ENCODE data around the gene CHRNE. TPM values are rescaled to one million over a fixed set of nuclear protein-coding genes. Genes with fewer than 3 reads are reported as not detected.

CHRNE gene
- total RNA-seq, 6 experiments from 2014 or later, result 0.07 to 0.15 (median 0.07) TPM; not detected in 3

GRCh38 chr17:4892499-4893221, 10.2 kb downstream of the CHRNE start:
- Mint-ChIP-seq H3K4me3 (no peak overlapping the region), H3K9me3 (no peaks in the 10 kb centered on the region), H3K36me3 (ENCODE audit: low read depth) (0 out of 2 replicates have a peak, but pooled peaks cover 10% of the 10 kb centered on the region), H3K4me1 (ENCODE audit: low read depth) (no peaks in the 10 kb centered on the region), H3K27me3 (ENCODE audit: insufficient read depth) (no peaks in the 10 kb centered on the region; the same call in none of the 2 replicates), H3K27ac (no peak overlapping the region)
- DNase-seq, result no peak
- no peak for TF ChIP-seq CTCF (IDR thresholded peaks at IDR 0.05)

- no peak for TF ChIP-seq CTCF (IDR thresholded peaks at IDR 0.05)
- H3K4me3 Mint-ChIP-seq, result no peak overlapping the region
- H3K4me1 Mint-ChIP-seq (ENCODE audit: low read depth), result no peaks in the 10 kb centered on the region
- 0 out of 2 replicates have a peak, but pooled peaks cover 10% of the 10 kb centered on the region for H3K36me3 Mint-ChIP-seq (ENCODE audit: low read depth)
- no peak overlapping the region for H3K27ac Mint-ChIP-seq
- no peaks in the 10 kb centered on the region; the same call in none of the 2 replicates for H3K27me3 Mint-ChIP-seq (ENCODE audit: insufficient read depth)
- no peak for DNase-seq
- H3K9me3 Mint-ChIP-seq, result no peaks in the 10 kb centered on the region
These were observed 11.2 kb downstream of the CHRNE start for GRCh38 chr17:4891411-4892410.

- no peaks in the 10 kb centered on the region for H3K9me3 Mint-ChIP-seq
- no peaks in the 10 kb centered on the region for H3K36me3 Mint-ChIP-seq (ENCODE audit: low read depth)
- no peak for DNase-seq
- TF ChIP-seq CTCF (IDR thresholded peaks at IDR 0.05), result no peak
- H3K4me3 Mint-ChIP-seq, result no peak overlapping the region
- H3K4me1 Mint-ChIP-seq (ENCODE audit: low read depth), result no peaks in the 10 kb centered on the region
- H3K27ac Mint-ChIP-seq, result no peak overlapping the region
- no peaks in the 10 kb centered on the region; the same call in 1 of the 2 replicates for H3K27me3 Mint-ChIP-seq (ENCODE audit: insufficient read depth)
These were observed 15.3 kb downstream of the CHRNE start for GRCh38 chr17:4887581-4887980.

GRCh38 chr17:4886830-4887229, 16.1 kb downstream of the CHRNE start:
- Mint-ChIP-seq H3K4me1 (ENCODE audit: low read depth) (no peaks in the 10 kb centered on the region; the same call in 1 of the 2 replicates), H3K27ac (no peak overlapping the region), H3K27me3 (ENCODE audit: insufficient read depth) (no peaks in the 10 kb centered on the region; the same call in 1 of the 2 replicates), H3K4me3 (no peak overlapping the region), H3K36me3 (ENCODE audit: low read depth) (no peaks in the 10 kb centered on the region), H3K9me3 (no peaks in the 10 kb centered on the region)
- no peak for TF ChIP-seq CTCF (IDR thresholded peaks at IDR 0.05)
- no peak for DNase-seq

GRCh38 chr17:4884489-4884888, 18.4 kb downstream of the CHRNE start:
- Mint-ChIP-seq H3K36me3 (ENCODE audit: low read depth) (no peaks in the 10 kb centered on the region), H3K27ac (no peak overlapping the region)

More at GRCh38 chr17:4884489-4884888, 18.4 kb downstream of the CHRNE start:
- Mint-ChIP-seq H3K4me3 (no peak overlapping the region), H3K9me3 (no peaks in the 10 kb centered on the region), H3K4me1 (ENCODE audit: low read depth) (no peaks in the 10 kb centered on the region; the same call in 1 of the 2 replicates), H3K27me3 (ENCODE audit: insufficient read depth) (no peaks in the 10 kb centered on the region; the same call in 1 of the 2 replicates)
- TF ChIP-seq CTCF (IDR thresholded peaks at IDR 0.05), result no peak
- DNase-seq, result no peak

All from HFFc6 (cell line).